CD4-positive, alpha-beta T cell treated with Interleukin-10 for 1 hour (primary cell): ENCODE measurements around the gene WDFY4.

Experiments used
- DNase-seq: peaks from one replicate; pipeline ENCODE4 v3.0.0-alpha.2; 2020

Gene WDFY4

DNA sequence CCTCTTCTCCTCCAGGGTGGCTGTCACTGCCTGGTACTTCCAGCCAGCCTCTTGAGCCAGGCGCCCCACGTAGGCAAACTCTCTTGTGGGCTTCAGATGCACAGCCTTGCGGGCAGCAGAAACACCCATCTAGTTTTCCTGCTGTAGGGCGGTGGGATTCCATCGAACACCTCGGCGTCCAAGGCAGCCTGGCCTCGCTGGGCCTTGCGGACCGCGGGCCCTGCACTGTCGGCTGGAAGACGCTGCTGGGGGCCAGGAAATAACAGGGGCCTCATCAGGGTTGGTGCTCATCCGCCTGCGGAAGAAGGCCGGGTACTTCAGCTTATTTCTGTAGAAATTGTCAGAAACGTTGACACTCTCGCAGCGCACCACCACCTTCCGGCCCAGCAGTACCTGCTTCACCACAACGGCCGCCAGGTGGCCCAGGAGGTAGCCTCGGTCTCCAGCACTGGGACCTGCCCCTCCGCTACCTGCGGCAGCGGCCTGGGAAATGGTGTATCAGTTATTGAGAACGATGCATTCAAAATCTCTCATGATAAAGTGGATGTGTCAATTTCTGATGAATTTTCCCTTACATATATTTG lies 61.1 kb downstream of the WDFY4 start:
- no peak for DNase-seq

- no peak for DNase-seq
These were observed 63.9 kb downstream of the WDFY4 start for GRCh38 chr10:48748573-48748972.

GRCh38 chr10:48749254-48749787 lies 64.6 kb downstream of the WDFY4 start:
- DNase-seq = no peak

- no peak for DNase-seq
These were observed 65.3 kb downstream of the WDFY4 start for GRCh38 chr10:48750019-48750418.

GRCh38 chr10:48750991-48751390 lies 66.3 kb downstream of the WDFY4 start:
- DNase-seq = no peak

GRCh38 chr10:48751730-48752129 lies 67.1 kb downstream of the WDFY4 start:
- no peak for DNase-seq

DNA sequence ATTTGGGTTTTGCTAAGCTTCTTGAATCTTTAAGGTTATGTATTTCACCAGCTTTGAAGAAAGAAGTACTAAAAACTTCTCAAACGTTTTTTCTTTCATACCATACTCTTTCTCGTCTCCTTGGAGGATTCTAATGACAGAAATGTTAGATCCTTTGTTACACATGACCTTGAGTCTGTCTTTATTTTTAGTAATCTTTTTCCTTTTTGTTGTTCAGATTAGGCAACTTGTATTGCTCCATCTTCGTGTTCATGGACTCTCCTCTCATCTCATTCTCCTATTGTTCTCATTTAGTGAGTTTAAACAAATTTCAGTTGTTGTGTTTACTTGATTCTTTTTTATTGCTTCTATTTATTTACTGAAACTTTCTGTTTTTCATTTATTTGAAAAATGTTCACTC lies 73.7 kb downstream of the WDFY4 start:
- DNase-seq = no peak

DNA sequence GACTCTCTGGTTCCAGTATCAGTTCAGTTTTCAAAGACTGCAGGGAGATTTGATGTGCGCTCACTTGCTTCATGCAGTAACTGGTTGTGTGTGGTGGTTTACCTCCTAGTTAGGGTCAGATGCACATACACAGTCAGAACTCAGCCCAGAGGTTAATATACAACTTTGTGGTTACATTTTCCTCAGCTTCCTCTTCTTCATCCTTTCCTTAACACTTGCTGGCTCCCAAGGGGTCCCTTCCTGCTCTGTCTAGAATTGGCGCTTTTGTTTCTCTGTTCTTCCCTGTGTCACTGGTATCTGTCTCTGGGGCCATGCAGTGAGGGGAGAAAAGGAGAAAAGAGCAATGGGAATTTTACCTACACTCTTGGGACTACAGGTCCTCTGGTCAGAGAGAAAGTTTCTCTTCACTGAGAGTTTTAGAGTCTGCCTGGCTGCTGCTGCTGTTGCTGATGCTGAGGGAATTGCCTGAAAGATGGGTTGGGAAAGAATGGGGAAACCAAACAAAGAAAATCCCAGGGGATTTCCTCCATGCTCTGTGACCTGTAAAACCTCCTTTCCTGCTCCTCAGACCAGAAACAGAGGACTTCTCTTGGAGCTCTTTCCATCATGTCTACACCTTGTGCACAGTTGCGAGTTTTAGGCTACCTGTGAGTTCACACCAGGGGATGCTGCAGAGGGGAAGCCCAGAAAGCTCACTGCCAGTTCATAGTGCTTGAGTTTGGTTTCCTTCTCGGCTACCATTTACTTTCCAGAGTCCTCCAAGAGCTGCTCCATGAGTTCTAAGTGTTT lies 74.6 kb downstream of the WDFY4 start:
- no peak for DNase-seq

DNA sequence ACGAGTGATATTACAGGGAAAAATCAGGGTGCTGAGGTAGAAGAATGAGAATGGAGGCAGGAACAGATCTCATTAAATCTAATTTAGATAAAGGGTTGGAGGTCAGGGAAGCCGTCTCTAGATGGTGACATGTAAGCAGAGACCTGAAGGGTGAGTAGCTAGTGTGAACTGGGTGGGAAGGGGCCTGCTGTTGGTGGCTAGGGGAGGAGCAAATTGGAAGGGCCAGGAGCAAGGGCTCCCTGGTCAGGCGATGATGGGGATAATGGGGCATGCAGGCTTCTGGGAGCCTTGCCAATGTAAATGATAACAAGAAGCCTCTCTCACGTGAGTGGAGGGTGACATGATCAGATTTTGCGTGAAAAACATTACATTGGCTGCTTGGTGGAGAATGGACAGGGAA lies 76.3 kb downstream of the WDFY4 start:
- DNase-seq = no peak

DNA sequence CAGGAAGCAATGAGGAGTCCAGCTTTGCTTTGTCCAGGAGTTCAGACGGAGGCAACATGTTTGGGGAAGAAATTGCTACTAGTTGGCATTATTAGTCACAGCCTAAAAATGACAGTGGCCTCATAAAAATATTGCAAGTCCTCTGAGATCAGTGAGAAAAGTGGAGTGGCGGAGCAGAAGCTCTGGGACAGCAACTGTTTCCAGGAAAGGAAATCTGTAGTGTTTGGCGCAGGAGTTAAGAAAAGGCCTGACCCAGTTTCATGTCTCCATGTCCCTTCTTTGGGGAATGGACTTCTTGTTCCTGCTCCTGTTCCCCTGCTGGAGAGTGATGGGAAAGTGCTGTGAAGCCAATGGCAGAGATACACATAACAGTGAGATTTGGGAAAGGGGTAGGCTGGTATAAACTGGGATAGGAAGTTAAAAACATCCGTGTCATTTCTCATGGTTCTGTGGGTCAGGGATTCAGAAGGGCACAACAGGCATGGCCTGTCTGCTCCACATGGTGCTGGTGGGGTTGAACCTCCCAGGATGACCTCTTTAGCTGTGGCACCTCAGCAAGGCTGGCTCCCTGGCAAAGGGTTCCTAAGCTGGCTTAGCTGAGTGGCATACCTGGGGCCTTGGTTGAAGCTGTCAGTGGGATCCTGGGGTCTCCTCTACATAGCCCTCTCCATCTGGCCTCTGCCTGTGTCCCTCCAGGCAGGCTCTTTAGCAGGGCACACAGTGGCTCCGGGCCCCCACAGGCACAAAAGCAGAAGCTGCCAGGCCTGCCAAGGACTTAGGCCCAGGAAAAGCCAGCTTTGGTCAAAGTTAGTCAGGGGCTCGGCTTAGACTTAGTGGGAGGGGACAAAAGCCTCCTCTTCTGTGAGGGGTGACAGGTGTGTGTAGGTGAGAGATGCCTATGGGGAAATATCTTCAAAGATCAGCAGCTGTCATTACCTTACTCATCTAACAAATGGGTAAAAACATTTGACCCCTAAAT lies 77.7 kb downstream of the WDFY4 start:
- no peak for DNase-seq

DNA sequence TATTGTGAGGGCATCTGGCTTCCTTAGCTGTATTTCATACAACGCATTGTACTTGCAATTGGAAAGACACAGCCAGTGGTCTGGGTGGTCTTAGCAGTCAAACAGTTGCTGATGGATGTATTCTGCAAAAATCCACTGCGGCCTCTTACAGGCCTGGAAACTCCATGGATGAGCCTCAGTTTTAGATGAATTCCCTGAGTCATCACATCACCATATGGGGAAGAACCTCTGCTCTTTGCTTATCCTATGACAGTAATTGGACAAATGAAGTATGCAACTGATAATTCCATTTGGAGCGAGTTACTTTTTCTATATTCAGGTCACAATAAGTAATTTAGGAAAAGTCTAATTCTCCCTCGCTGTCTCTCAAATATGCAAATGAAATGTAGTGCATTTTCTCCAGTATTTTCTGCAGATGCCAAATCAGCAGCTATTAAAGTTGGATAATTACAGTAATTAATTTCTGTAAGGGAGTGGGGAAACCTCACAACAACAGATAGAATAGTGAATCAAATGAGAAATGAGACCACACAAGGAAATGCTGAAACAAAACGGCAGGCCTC lies 78.8 kb downstream of the WDFY4 start:
- DNase-seq = no peak

GRCh38 chr10:48764486-48764885 lies 79.8 kb downstream of the WDFY4 start:
- no peak for DNase-seq

GRCh38 chr10:48765039-48765438 lies 80.4 kb downstream of the WDFY4 start:
- DNase-seq = no peak

GRCh38 chr10:48765527-48765926 lies 80.9 kb downstream of the WDFY4 start:
- DNase-seq = no peak

- no peak for DNase-seq
These were observed 82.9 kb downstream of the WDFY4 start for GRCh38 chr10:48767373-48768143.

DNA sequence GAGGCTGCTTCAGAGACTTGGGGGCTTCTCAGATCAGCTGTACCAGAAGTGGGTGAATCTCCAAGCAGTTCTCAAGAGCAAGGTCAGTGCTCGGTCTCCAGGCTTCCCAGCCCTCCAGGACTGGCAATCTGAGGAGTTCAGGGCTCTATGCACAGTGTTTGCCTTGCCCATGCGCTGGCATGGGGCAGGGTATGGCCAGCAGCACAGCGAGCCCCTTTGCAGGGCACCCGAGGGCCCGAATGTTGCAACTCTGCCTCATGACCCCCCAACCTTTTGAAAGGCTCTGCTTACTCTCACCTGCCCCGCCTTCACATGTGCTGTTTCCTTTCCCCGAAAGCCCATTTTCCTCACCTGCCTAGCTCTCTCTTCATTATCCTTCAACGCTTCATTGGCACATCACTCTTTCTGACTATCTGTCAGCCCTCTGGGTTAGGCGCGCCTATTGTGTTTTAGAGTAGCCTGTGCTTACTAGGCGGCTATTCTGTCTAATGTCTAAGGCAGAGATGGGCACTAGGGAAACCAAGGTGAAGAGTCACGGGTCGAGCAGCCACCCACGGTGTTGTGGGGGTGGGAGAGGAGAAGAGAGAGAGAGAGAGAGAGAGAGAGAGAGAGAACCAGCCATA lies 83.6 kb downstream of the WDFY4 start:
- no peak for DNase-seq

DNA sequence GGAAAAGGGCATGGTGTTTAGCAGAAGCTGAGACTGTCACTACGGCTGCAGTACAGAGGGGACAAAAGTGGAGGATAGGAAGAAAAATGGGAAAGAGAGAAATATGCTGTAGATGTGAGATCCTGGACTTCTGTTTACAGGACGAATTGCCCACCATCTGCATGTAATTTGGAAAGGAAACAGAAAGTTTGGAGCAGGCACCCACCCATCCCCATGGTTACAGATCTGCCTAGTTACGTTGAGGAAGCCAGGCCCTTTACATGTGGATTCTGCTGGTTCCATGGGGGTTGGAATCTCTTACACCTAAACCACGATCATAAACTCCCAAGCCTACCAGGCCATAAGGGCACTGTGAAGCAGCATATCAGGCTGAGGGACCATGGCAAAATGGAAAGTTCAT lies 84.3 kb downstream of the WDFY4 start:
- no peak for DNase-seq

DNA sequence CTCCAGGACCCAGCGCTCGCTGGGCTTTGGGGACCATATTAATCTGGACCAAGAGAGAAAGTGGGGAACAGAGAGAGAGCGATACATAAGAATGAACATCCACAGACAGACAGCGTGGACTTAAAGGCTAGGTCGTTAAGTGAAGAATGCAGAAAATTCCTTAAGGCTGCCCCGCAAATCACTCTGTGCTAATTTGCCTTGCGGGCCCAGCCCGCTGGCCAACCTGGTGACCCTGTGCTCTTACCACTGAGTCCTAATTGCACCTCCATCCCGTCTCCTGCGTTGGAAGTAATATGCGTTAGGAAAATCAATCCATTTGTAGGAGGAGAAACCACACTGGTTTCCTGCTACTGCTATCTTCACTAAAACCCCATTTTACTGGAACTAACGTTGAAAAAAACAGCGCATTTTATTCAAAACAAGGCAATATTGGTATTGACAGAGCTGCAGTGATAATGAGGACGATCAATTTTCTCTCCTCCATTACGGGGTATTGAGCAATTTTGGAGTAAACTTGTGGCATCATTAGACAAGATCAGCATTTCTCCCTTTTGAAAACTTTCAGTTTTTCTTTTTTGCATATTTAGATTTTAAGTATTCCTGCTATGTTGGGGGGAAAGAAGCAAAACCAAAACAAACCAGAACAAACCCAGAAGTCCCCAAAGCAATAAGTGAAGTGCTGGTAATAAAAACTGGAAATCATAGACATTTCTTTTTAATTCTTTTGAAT lies 85.2 kb downstream of the WDFY4 start:
- DNase-seq = no peak

GRCh38 chr10:48770561-48771089 lies 86.0 kb downstream of the WDFY4 start:
- DNase-seq = no peak

- no peak for DNase-seq
These were observed 86.6 kb downstream of the WDFY4 start for GRCh38 chr10:48771234-48771633.

- DNase-seq = no peak
These were observed 87.4 kb downstream of the WDFY4 start for GRCh38 chr10:48772059-48772458.
